HEK293 (cell line): Measurements from ENCODE around the gene SAMD14.

Source experiments
- CTCF ChIA-PET: fragments of 350-600 bp; formaldehyde crosslinking; extraction: SDS; loops from one replicate; lab custom pipeline; 2021; ENCODE audit warnings: antibody characterized with exemption; lab: Yijun Ruan, JAX
- POLR2A ChIA-PET: fragments of 300-600 bp; formaldehyde crosslinking; extraction: SDS; loops from one replicate; lab custom pipeline; 2020; ENCODE audit warnings: antibody characterized with exemption, inconsistent platforms; lab: Yijun Ruan, JAX
- H3K27ac ChIP-seq: fragments of 200-500 bp; sonication (Bioruptor generic); 2 replicates; pipeline ENCODE4 v1.5.1; 2014; ENCODE audit warnings: low read depth, low read length, control low read depth, inconsistent platforms; ENCODE audit errors: extremely low read depth
- H3K36me3 ChIP-seq, 2 experiments: fragments of 200-500 bp in 1 of 2; sonication (Bioruptor generic) in 1 of 2; 1 replicate in 1 of 2; 2 replicates in 1 of 2; pipeline ENCODE4 v1.5.1; 2014 to 2017; ENCODE audit warnings: inconsistent platforms in 2 of 2, low read length in 2 of 2; ENCODE audit not compliant: control insufficient read depth in 2 of 2, insufficient read depth in 1 of 2
- H3K4me1 ChIP-seq: fragments of 200-500 bp; sonication (Bioruptor generic); 2 replicates; pipeline ENCODE4 v1.5.1; 2014; ENCODE audit warnings: mild to moderate bottlenecking, low read length, inconsistent platforms; ENCODE audit not compliant: control insufficient read depth, insufficient read depth
- H3K4me3 ChIP-seq: 2 replicates; pipeline ENCODE4 v1.5.1; 2011; ENCODE audit warnings: low read depth, mild to moderate bottlenecking, control low read depth, low read length, moderate library complexity
- H3K9me3 ChIP-seq: fragments of 200-500 bp; sonication (Bioruptor generic); 2 replicates; pipeline ENCODE4 v1.5.1; 2014; ENCODE audit warnings: low read depth, low read length, inconsistent platforms; ENCODE audit not compliant: control insufficient read depth, insufficient read depth
- BCL11B ChIP-seq: fragments of 450-650 bp; formaldehyde crosslinking; IDR thresholded peaks from 2 replicates; pipeline ENCODE4 v1.5.1; 2016; ENCODE audit warnings: low read depth, missing biosample characterization, missing genetic modification characterization
- GLI4 ChIP-seq: fragments of 450-650 bp; formaldehyde crosslinking; IDR thresholded peaks from 2 replicates; pipeline ENCODE4 v1.5.1; 2016; ENCODE audit warnings: missing biosample characterization, missing genetic modification characterization
- GLIS2 ChIP-seq: fragments of 450-650 bp; formaldehyde crosslinking; IDR thresholded peaks from 2 replicates; pipeline ENCODE4 v1.5.1; 2016; ENCODE audit warnings: missing biosample characterization, missing genetic modification characterization
- SP7 ChIP-seq: fragments of 450-650 bp; formaldehyde crosslinking; IDR thresholded peaks from 2 replicates; pipeline ENCODE4 v1.5.1; 2016; ENCODE audit warnings: missing biosample characterization, missing genetic modification characterization
- ZBTB44 ChIP-seq: fragments of 450-650 bp; IDR thresholded peaks from 2 replicates; pipeline ENCODE4 v1.5.1; 2018; ENCODE audit warnings: missing biosample characterization, mild to moderate bottlenecking, missing genetic modification characterization
- ZEB2 ChIP-seq: fragments of 450-650 bp; formaldehyde crosslinking; IDR thresholded peaks from 2 replicates; pipeline ENCODE4 v1.5.1; 2016; ENCODE audit warnings: missing biosample characterization, missing genetic modification characterization
- ZNF133 ChIP-seq: fragments of 450-650 bp; formaldehyde crosslinking; IDR thresholded peaks from 2 replicates; pipeline ENCODE4 v1.5.1; 2016; ENCODE audit warnings: missing biosample characterization, missing genetic modification characterization
- ZNF148 ChIP-seq: fragments of 450-650 bp; formaldehyde crosslinking; IDR thresholded peaks from 2 replicates; pipeline ENCODE4 v1.5.0; 2017; ENCODE audit warnings: missing biosample characterization, missing genetic modification characterization, borderline replicate concordance
- ZNF202 ChIP-seq: fragments of 450-650 bp; formaldehyde crosslinking; IDR thresholded peaks from 2 replicates; pipeline ENCODE4 v1.5.1; 2016; ENCODE audit warnings: missing biosample characterization, missing genetic modification characterization, borderline replicate concordance
- ZNF223 ChIP-seq: fragments of 450-650 bp; formaldehyde crosslinking; IDR thresholded peaks from 2 replicates; pipeline ENCODE4 v1.5.1; 2016; ENCODE audit warnings: missing biosample characterization, missing genetic modification characterization
- ZNF23 ChIP-seq: fragments of 450-650 bp; formaldehyde crosslinking; IDR thresholded peaks from 2 replicates; pipeline ENCODE4 v1.5.1; 2016; ENCODE audit warnings: missing biosample characterization, missing genetic modification characterization, borderline replicate concordance
- ZNF341 ChIP-seq: fragments of 450-650 bp; formaldehyde crosslinking; IDR thresholded peaks from 2 replicates; pipeline ENCODE4; 2016; ENCODE audit warnings: low read depth, missing biosample characterization, missing genetic modification characterization
- ZNF394 ChIP-seq: fragments of 450-650 bp; formaldehyde crosslinking; IDR thresholded peaks from 2 replicates; pipeline ENCODE4 v1.5.1; 2016; ENCODE audit warnings: missing biosample characterization, missing genetic modification characterization, mild to moderate bottlenecking, moderate library complexity, borderline replicate concordance
- ZNF423 ChIP-seq: fragments of 450-650 bp; formaldehyde crosslinking; IDR thresholded peaks from 2 replicates; pipeline ENCODE4 v1.5.1; 2016; ENCODE audit warnings: missing biosample characterization, missing genetic modification characterization
- ZNF501 ChIP-seq: fragments of 450-650 bp; formaldehyde crosslinking; IDR thresholded peaks from 2 replicates; pipeline ENCODE4 v1.5.1; 2016; ENCODE audit warnings: missing biosample characterization, missing genetic modification characterization
- ZNF544 ChIP-seq: fragments of 450-650 bp; formaldehyde crosslinking; IDR thresholded peaks from 2 replicates; pipeline ENCODE4 v1.5.0; 2017; ENCODE audit warnings: missing biosample characterization, missing genetic modification characterization
- ZNF548 ChIP-seq: fragments of 450-650 bp; formaldehyde crosslinking; IDR thresholded peaks from 2 replicates; pipeline ENCODE4 v1.5.1; 2016; ENCODE audit warnings: missing biosample characterization, missing genetic modification characterization
- ZNF558 ChIP-seq: fragments of 450-650 bp; formaldehyde crosslinking; IDR thresholded peaks from 2 replicates; pipeline ENCODE4 v1.5.1; 2016; ENCODE audit warnings: missing biosample characterization, missing genetic modification characterization
- ZNF596 ChIP-seq: fragments of 450-650 bp; IDR thresholded peaks from 2 replicates; pipeline ENCODE4 v1.5.0; 2018; ENCODE audit warnings: missing biosample characterization, mild to moderate bottlenecking, missing genetic modification characterization, moderate library complexity
- ZNF626 ChIP-seq: fragments of 450-650 bp; sonication (Bioruptor Pico); formaldehyde crosslinking; IDR thresholded peaks from 2 replicates; pipeline ENCODE4 v1.5.1; 2018; ENCODE audit warnings: missing biosample characterization, missing genetic modification characterization, inconsistent platforms
- ZNF629 ChIP-seq: fragments of 450-650 bp; formaldehyde crosslinking; IDR thresholded peaks from 2 replicates; pipeline ENCODE4 v1.5.1; 2017; ENCODE audit warnings: missing biosample characterization, missing genetic modification characterization
- ZNF768 ChIP-seq: fragments of 450-650 bp; formaldehyde crosslinking; IDR thresholded peaks from 2 replicates; pipeline ENCODE4 v1.5.1; 2018; ENCODE audit warnings: missing biosample characterization, mild to moderate bottlenecking, missing genetic modification characterization
- ZNF785 ChIP-seq: fragments of 450-650 bp; formaldehyde crosslinking; IDR thresholded peaks from 2 replicates; pipeline ENCODE4 v1.5.1; 2016; ENCODE audit warnings: missing biosample characterization, missing genetic modification characterization
- ZXDB ChIP-seq: fragments of 450-650 bp; formaldehyde crosslinking; IDR thresholded peaks from 2 replicates; pipeline ENCODE4 v1.5.1; 2016; ENCODE audit warnings: missing biosample characterization, missing genetic modification characterization
- TF ChIP-seq, protein P1 (sequence below): fragments of 450-650 bp; formaldehyde crosslinking; IDR thresholded peaks from 2 replicates; pipeline ENCODE4 v1.5.1; 2016; ENCODE audit warnings: missing biosample characterization, missing genetic modification characterization, borderline replicate concordance
- TF ChIP-seq, protein P2 (sequence below): fragments of 450-650 bp; formaldehyde crosslinking; IDR thresholded peaks from 2 replicates; pipeline ENCODE4 v1.5.1; 2017; ENCODE audit warnings: missing biosample characterization, missing genetic modification characterization

Gene SAMD14

GRCh38 chr17:50148226-50149090, 18.5 kb upstream of the SAMD14 start:
- POLR2A ChIA-PET: interaction anchor here (0.6 to 1.7 kb wide), 5 partner anchors 9 to 521 kb away, joined by 3 to 10 read pairs (median 6); no protein-coding TSS in a partner anchor
- TF ChIP-seq SP7 (tag by site-specific recombination) (peak; percentile 77), ZNF768 (tag by site-specific recombination) (no peak), ZNF423 (tag by site-specific recombination) (0 out of 2 replicates have a peak, but pooled peaks have one; percentile 14), ZNF223 (no peak), GLIS2 (peak; percentile 95), ZNF626 (tag by site-specific recombination) (no peak), ZNF341 (tag by site-specific recombination) (peak; percentile 50), ZNF394 (no peak), ZNF548 (tag by site-specific recombination) (no peak), ZNF544 (tag by site-specific recombination) (no peak), ZNF501 (tag by site-specific recombination) (no peak), ZNF629 (no peak), ZNF596 (tag by site-specific recombination) (no peak), ZNF23 (tag by site-specific recombination) (no peak), ZNF202 (tag by site-specific recombination) (no peak), ZNF133 (tag by site-specific recombination) (no peak), ZNF148 (tag by site-specific recombination) (no peak), BCL11B (tag by site-specific recombination) (no peak), ZXDB (tag by site-specific recombination) (peak; percentile 72), ZBTB44 (tag by site-specific recombination) (no peak), ZNF558 (tag by site-specific recombination) (no peak), ZEB2 (tag by site-specific recombination) (0 out of 2 replicates have a peak, but pooled peaks have one; percentile 43), GLI4 (tag by site-specific recombination) (no peak), ZNF785 (no peak)
- TF ChIP-seq, protein P1, sequence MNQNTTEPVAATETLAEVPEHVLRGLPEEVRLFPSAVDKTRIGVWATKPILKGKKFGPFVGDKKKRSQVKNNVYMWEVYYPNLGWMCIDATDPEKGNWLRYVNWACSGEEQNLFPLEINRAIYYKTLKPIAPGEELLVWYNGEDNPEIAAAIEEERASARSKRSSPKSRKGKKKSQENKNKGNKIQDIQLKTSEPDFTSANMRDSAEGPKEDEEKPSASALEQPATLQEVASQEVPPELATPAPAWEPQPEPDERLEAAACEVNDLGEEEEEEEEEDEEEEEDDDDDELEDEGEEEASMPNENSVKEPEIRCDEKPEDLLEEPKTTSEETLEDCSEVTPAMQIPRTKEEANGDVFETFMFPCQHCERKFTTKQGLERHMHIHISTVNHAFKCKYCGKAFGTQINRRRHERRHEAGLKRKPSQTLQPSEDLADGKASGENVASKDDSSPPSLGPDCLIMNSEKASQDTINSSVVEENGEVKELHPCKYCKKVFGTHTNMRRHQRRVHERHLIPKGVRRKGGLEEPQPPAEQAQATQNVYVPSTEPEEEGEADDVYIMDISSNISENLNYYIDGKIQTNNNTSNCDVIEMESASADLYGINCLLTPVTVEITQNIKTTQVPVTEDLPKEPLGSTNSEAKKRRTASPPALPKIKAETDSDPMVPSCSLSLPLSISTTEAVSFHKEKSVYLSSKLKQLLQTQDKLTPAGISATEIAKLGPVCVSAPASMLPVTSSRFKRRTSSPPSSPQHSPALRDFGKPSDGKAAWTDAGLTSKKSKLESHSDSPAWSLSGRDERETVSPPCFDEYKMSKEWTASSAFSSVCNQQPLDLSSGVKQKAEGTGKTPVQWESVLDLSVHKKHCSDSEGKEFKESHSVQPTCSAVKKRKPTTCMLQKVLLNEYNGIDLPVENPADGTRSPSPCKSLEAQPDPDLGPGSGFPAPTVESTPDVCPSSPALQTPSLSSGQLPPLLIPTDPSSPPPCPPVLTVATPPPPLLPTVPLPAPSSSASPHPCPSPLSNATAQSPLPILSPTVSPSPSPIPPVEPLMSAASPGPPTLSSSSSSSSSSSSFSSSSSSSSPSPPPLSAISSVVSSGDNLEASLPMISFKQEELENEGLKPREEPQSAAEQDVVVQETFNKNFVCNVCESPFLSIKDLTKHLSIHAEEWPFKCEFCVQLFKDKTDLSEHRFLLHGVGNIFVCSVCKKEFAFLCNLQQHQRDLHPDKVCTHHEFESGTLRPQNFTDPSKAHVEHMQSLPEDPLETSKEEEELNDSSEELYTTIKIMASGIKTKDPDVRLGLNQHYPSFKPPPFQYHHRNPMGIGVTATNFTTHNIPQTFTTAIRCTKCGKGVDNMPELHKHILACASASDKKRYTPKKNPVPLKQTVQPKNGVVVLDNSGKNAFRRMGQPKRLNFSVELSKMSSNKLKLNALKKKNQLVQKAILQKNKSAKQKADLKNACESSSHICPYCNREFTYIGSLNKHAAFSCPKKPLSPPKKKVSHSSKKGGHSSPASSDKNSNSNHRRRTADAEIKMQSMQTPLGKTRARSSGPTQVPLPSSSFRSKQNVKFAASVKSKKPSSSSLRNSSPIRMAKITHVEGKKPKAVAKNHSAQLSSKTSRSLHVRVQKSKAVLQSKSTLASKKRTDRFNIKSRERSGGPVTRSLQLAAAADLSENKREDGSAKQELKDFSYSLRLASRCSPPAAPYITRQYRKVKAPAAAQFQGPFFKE (tag by site-specific recombination): no peak
- TF ChIP-seq, protein P2, sequence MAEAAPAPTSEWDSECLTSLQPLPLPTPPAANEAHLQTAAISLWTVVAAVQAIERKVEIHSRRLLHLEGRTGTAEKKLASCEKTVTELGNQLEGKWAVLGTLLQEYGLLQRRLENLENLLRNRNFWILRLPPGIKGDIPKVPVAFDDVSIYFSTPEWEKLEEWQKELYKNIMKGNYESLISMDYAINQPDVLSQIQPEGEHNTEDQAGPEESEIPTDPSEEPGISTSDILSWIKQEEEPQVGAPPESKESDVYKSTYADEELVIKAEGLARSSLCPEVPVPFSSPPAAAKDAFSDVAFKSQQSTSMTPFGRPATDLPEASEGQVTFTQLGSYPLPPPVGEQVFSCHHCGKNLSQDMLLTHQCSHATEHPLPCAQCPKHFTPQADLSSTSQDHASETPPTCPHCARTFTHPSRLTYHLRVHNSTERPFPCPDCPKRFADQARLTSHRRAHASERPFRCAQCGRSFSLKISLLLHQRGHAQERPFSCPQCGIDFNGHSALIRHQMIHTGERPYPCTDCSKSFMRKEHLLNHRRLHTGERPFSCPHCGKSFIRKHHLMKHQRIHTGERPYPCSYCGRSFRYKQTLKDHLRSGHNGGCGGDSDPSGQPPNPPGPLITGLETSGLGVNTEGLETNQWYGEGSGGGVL (tag by site-specific recombination): peak; percentile 78

More at GRCh38 chr17:50148226-50149090, 18.5 kb upstream of the SAMD14 start:
- H3K27ac ChIP-seq: peak overlapping the region; percentile 75
- H3K9me3 ChIP-seq: no peaks in the 10 kb centered on the region
- H3K4me3 ChIP-seq: peak overlapping the region; percentile 77
- peaks cover 5 to 43% of the 10 kb centered on the region in 2 experiments; a peak in 2 of 3 replicates for H3K36me3 ChIP-seq
- peaks cover 15% of the 10 kb centered on the region for H3K4me1 ChIP-seq
- CTCF ChIA-PET: interaction anchor here (0.6 to 7.4 kb wide), 10 partner anchors 7 to 149 kb away, joined by 3 to 105 read pairs (median 4); partner anchors contain the start of genes PDK2 and SGCA
